ENCODE measurements around the gene TPSAB1.

The TPSAB1 gene

GRCh38 chr16:1283996-1284616 is 43.6 kb downstream of the TPSAB1 start:
- Histone ChIP-seq H3K27me3 (ENCODE audit: insufficient read depth, poor library complexity, severe bottlenecking) (peaks cover 31% of the 10 kb centered on the region), H3K27ac (replicated peaks) (no peak overlapping the region), H3K4me3 (replicated peaks; ENCODE audit: insufficient read depth, low read length) (no peak overlapping the region)
- TF ChIP-seq SPI1 (IDR thresholded peaks at IDR 0.05; ENCODE audit: borderline replicate concordance, low read depth) = no peak
- no peak for TF ChIP-seq GABPA (IDR thresholded peaks at IDR 0.05; ENCODE audit: low read depth)
- TF ChIP-seq CTCF (IDR thresholded peaks at IDR 0.05; ENCODE audit: insufficient read depth, low read length) = no peak
- no peak for TF ChIP-seq POLR2AphosphoS5 (IDR thresholded peaks at IDR 0.05; ENCODE audit: low read depth)
- TF ChIP-seq REST (IDR thresholded peaks at IDR 0.05; ENCODE audit: insufficient replicate concordance, low read depth) = no peak
- DNase-seq (ENCODE audit: low read depth in 1 of 2, low spot score in 1 of 2) = no peak

- DNase-seq (ENCODE audit: low read depth in 1 of 2, low spot score in 1 of 2) = no peak
- Histone ChIP-seq H3K27me3 (ENCODE audit: insufficient read depth, poor library complexity, severe bottlenecking) (peaks cover 42% of the 10 kb centered on the region), H3K4me3 (replicated peaks; ENCODE audit: insufficient read depth, low read length) (no peak overlapping the region), H3K27ac (replicated peaks) (no peak overlapping the region)
- no peak for TF ChIP-seq SPI1 (IDR thresholded peaks at IDR 0.05; ENCODE audit: borderline replicate concordance, low read depth)
- no peak for TF ChIP-seq REST (IDR thresholded peaks at IDR 0.05; ENCODE audit: insufficient replicate concordance, low read depth)
- TF ChIP-seq CTCF (IDR thresholded peaks at IDR 0.05; ENCODE audit: insufficient read depth, low read length) = no peak
- no peak for TF ChIP-seq GABPA (IDR thresholded peaks at IDR 0.05; ENCODE audit: low read depth)
- no peak for TF ChIP-seq POLR2AphosphoS5 (IDR thresholded peaks at IDR 0.05; ENCODE audit: low read depth)
These were observed 45.4 kb downstream of the TPSAB1 start for GRCh38 chr16:1285669-1286512.

- peaks cover 42% of the 10 kb centered on the region for H3K27me3 ChIP-seq (ENCODE audit: insufficient read depth, poor library complexity, severe bottlenecking)
- no peak for TF ChIP-seq SPI1 (IDR thresholded peaks at IDR 0.05; ENCODE audit: borderline replicate concordance, low read depth)
- no peak for TF ChIP-seq GABPA (IDR thresholded peaks at IDR 0.05; ENCODE audit: low read depth)
- no peak for TF ChIP-seq REST (IDR thresholded peaks at IDR 0.05; ENCODE audit: insufficient replicate concordance, low read depth)
- TF ChIP-seq CTCF (IDR thresholded peaks at IDR 0.05; ENCODE audit: insufficient read depth, low read length) = no peak
- TF ChIP-seq POLR2AphosphoS5 (IDR thresholded peaks at IDR 0.05; ENCODE audit: low read depth) = no peak
These were observed 46.1 kb downstream of the TPSAB1 start for GRCh38 chr16:1286513-1287094.

More at GRCh38 chr16:1286513-1287094, 46.1 kb downstream of the TPSAB1 start:
- Histone ChIP-seq H3K4me3 (replicated peaks; ENCODE audit: insufficient read depth, low read length) (no peak overlapping the region), H3K27ac (replicated peaks) (no peak overlapping the region)
- no peak for DNase-seq (ENCODE audit: low read depth in 1 of 2, low spot score in 1 of 2)

Measured in HL-60 (cell line).